Mucosa of rectum (tissue), 2 donors: Measurements from ENCODE around the gene FTL.
A peak's percentile ranks its signal among the peaks of the same experiment; 100 is the strongest.
"Not testable (repeated sequence)": the region's sequence is repeated elsewhere in the genome, so short reads cannot be mapped to it uniquely, and the experiment has no call there.

Source experiments
- H3K27ac ChIP-seq, 2 donors: one replicate each; pipeline ENCODE4 v1.7.0; 2013; ENCODE audit warnings: inconsistent platforms in 2 of 2, low read depth in 2 of 2, low read length in 2 of 2
- H3K27me3 ChIP-seq, 2 donors: one replicate each; pipeline ENCODE4 v1.7.0; 2013; ENCODE audit warnings: low read length in 2 of 2; ENCODE audit not compliant: control insufficient read depth in 2 of 2, insufficient read depth in 2 of 2
- H3K36me3 ChIP-seq, 2 donors: one replicate each; pipeline ENCODE4 v1.7.0; 2013; ENCODE audit warnings: low read length in 2 of 2; ENCODE audit not compliant: control insufficient read depth in 2 of 2, insufficient read depth in 2 of 2
- H3K4me1 ChIP-seq, 2 donors: one replicate each; pipeline ENCODE4 v1.7.0; 2013; ENCODE audit warnings: low read length in 2 of 2, mild to moderate bottlenecking in 1 of 2; ENCODE audit not compliant: control insufficient read depth in 2 of 2, insufficient read depth in 2 of 2
- H3K4me3 ChIP-seq, 2 donors: one replicate each; pipeline ENCODE4 v1.7.0; 2013; ENCODE audit warnings: low read length in 2 of 2
- H3K9ac ChIP-seq, 2 donors: one replicate each; pipeline ENCODE4 v1.7.0; 2013; ENCODE audit warnings: low read length in 2 of 2, low read depth in 1 of 2, mild to moderate bottlenecking in 1 of 2
- H3K9me3 ChIP-seq, 2 donors: one replicate each; pipeline ENCODE4 v1.7.0; 2013; ENCODE audit warnings: low read length in 2 of 2; ENCODE audit not compliant: control insufficient read depth in 2 of 2
- donor health status: healthy.
- donor health status: Normal muscosa, but diverticular disease.

The FTL gene

DNA sequence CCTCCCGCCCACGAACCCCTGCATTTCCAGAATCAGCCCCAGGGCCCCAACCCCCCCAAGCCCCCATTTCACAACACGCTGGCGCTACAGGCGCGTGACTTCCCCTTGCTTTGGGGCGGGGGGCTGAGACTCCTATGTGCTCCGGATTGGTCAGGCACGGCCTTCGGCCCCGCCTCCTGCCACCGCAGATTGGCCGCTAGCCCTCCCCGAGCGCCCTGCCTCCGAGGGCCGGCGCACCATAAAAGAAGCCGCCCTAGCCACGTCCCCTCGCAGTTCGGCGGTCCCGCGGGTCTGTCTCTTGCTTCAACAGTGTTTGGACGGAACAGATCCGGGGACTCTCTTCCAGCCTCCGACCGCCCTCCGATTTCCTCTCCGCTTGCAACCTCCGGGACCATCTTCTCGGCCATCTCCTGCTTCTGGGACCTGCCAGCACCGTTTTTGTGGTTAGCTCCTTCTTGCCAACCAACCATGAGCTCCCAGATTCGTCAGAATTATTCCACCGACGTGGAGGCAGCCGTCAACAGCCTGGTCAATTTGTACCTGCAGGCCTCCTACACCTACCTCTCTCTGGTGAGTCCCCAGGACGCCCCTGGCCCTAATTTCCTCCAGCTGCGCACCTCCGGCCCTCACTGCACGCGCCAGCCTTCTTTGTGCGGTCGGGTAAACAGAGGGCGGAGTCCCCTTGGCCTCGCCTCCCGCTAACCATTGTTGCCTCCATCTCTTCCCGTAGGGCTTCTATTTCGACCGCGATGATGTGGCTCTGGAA lies at the start of gene FTL:
Gene FTL (plus strand): TSS at position 270 of the 766 bp plus-strand sequence. CDS start 199 bp downstream, at position 469.
- Histone ChIP-seq H3K4me3 (peak within 1 kb of the TSS; percentile 90 to 100), H3K9ac (peak within 1 kb of the TSS; percentile 89 to 93), H3K4me1 (peaks cover 43 to 48% of the 10 kb centered on the region in 2 donors), H3K36me3 (peaks cover 13 to 29% of the 10 kb centered on the region in 2 donors), H3K27ac (peak within 1 kb of the TSS; percentile 90 to 95), H3K27me3 (no peaks in the 10 kb centered on the region), H3K9me3 (no peaks in the 10 kb centered on the region)

DNA sequence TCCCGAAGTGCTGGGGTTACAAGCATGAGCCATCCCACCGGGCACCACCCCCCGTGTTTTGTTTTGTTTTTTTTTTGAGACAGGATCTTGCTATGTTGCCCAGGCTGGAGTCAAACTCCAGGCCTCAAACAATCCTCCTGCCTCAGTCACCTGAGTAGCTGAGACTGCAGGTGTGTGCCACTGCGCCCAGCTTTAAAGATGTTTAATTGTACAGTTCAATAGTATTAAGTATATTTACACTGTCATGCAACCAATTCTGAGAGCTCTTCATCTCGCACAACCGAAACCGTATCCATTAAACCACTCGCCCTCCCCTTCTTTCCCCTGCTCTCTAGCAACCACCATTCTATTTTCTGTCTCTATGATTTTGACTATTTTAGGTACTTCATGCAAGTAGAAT lies 49.4 kb upstream of the FTL start:
- no peak overlapping the region for H3K9ac ChIP-seq
- H3K4me1 ChIP-seq: no peaks in the 10 kb centered on the region
- H3K36me3 ChIP-seq: peaks cover 33 to 61% of the 10 kb centered on the region in 2 donors
- H3K27me3 ChIP-seq: no peaks in the 10 kb centered on the region
- H3K4me3 ChIP-seq: no peak overlapping the region
- no peak overlapping the region for H3K27ac ChIP-seq
- no peaks in the 10 kb centered on the region for H3K9me3 ChIP-seq

- peaks cover 25 to 50% of the 10 kb centered on the region in 2 donors for H3K36me3 ChIP-seq
- no peaks in the 10 kb centered on the region for H3K9me3 ChIP-seq
Observed at GRCh38 chr19:48918071-48918470, 47.0 kb upstream of the FTL start.

DNA sequence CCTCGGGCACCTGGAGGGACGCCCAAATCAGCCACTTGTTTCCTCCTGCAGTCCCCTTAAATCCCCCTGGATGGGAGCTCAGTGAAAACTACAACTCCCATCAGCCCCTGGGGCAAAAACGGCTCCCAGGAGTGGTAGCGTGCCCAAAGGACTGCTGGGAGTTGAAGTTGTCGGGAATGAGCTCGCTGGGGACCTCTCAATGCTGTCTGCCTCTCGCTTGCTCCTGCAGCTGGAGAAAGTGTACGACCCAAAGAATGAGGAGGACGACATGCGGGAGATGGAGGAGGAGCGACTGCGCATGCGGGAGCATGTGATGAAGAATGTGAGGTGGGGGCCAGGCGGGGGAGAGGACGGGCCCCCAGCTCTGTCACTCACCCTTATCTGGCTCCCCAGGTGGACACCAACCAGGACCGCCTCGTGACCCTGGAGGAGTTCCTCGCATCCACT lies 46.3 kb upstream of the FTL start:
- Histone ChIP-seq H3K9ac (no peak overlapping the region), H3K27me3 (no peaks in the 10 kb centered on the region), H3K4me3 (no peak overlapping the region), H3K36me3 (peaks cover 19 to 43% of the 10 kb centered on the region in 2 donors), H3K27ac (no peak overlapping the region), H3K4me1 (no peaks in the 10 kb centered on the region), H3K9me3 (no peaks in the 10 kb centered on the region)

More at GRCh38 chr19:48918071-48918470, 47.0 kb upstream of the FTL start:
- no peaks in the 10 kb centered on the region for H3K27me3 ChIP-seq
- H3K27ac ChIP-seq: no peak overlapping the region
- H3K9ac ChIP-seq: no peak overlapping the region
- H3K4me1 ChIP-seq: no peaks in the 10 kb centered on the region
- H3K4me3 ChIP-seq: no peak overlapping the region

GRCh38 chr19:48919271-48919670 lies 45.8 kb upstream of the FTL start:
- H3K9me3 ChIP-seq, H3K4me1 ChIP-seq, H3K4me3 ChIP-seq, H3K9ac ChIP-seq, H3K27me3 ChIP-seq, H3K27ac ChIP-seq: not testable (repeated sequence)
- H3K36me3 ChIP-seq: peaks cover 17 to 41% of the 10 kb centered on the region in 2 donors

DNA sequence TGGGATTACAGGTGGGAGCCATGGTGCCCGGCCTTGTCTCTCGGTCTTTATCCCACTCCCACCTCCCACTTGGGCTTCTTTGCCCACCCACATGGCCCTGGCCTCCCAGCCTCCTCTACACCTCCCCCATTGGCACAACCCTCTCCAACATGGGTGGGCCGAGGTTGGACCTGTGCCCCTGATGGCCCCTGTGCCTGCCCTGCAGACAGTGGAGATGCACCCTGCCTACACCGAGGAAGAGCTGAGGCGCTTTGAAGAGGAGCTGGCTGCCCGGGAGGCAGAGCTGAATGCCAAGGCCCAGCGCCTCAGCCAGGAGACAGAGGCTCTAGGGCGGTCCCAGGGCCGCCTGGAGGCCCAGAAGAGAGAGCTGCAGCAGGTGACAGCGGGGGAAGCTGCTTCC lies 44.2 kb upstream of the FTL start:
- Histone ChIP-seq H3K9ac (no peak overlapping the region), H3K4me1 (no peaks in the 10 kb centered on the region), H3K27ac (no peak overlapping the region), H3K36me3 (peaks cover 14 to 31% of the 10 kb centered on the region in 2 donors), H3K27me3 (no peaks in the 10 kb centered on the region), H3K4me3 (no peak overlapping the region), H3K9me3 (no peaks in the 10 kb centered on the region)

GRCh38 chr19:48921721-48922500 lies 43.2 kb upstream of the FTL start:
- H3K4me1 ChIP-seq: no peaks in the 10 kb centered on the region
- H3K27ac ChIP-seq: no peak overlapping the region
- no peak overlapping the region for H3K9ac ChIP-seq
- peaks cover 14 to 27% of the 10 kb centered on the region in 2 donors for H3K36me3 ChIP-seq
- H3K4me3 ChIP-seq: no peak overlapping the region
- no peaks in the 10 kb centered on the region for H3K9me3 ChIP-seq
- H3K27me3 ChIP-seq: no peaks in the 10 kb centered on the region

DNA sequence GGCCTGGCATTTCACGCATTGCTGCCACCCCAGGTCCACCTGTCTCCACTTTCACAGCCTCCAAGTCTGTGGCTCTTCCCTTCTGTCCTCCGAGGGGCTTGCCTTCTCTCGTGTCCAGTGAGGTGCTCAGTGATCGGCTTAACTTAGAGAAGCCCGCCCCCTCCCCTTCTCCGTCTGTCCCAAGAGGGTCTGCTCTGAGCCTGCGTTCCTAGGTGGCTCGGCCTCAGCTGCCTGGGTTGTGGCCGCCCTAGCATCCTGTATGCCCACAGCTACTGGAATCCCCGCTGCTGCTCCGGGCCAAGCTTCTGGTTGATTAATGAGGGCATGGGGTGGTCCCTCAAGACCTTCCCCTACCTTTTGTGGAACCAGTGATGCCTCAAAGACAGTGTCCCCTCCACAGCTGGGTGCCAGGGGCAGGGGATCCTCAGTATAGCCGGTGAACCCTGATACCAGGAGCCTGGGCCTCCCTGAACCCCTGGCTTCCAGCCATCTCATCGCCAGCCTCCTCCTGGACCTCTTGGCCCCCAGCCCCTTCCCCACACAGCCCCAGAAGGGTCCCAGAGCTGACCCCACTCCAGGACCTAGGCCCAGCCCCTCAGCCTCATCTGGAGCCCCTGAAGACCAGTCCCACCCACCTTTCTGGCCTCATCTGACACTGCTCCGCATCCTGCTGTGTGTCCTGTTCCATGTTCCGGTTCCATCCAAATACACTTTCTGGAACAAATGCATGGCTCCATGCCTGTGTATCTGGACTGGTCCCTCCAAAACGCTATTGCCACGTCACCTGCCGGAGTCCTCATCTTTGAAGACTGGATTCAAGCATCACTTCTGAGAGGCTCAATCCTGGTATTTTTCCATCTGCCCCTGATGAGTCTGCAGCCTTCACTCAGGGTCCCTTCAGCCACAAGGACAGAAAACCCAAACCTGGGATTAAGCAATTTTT lies 42.3 kb upstream of the FTL start:
- Histone ChIP-seq H3K27me3 (no peaks in the 10 kb centered on the region), H3K9me3 (no peaks in the 10 kb centered on the region), H3K27ac (no peak overlapping the region), H3K36me3 (peaks cover 14 to 26% of the 10 kb centered on the region in 2 donors), H3K9ac (no peak overlapping the region), H3K4me3 (no peak overlapping the region), H3K4me1 (no peaks in the 10 kb centered on the region)

GRCh38 chr19:48925240-48925843 lies 39.8 kb upstream of the FTL start:
- peaks cover 0 to 2% of the 10 kb centered on the region in 2 donors for H3K4me1 ChIP-seq
- H3K9me3 ChIP-seq: no peaks in the 10 kb centered on the region
- H3K4me3 ChIP-seq: no peak overlapping the region
- no peak overlapping the region for H3K9ac ChIP-seq
- peaks cover 6 to 10% of the 10 kb centered on the region in 2 donors for H3K36me3 ChIP-seq
- H3K27ac ChIP-seq: no peak overlapping the region
- no peaks in the 10 kb centered on the region for H3K27me3 ChIP-seq
